KG1 (cell line): ENCODE measurements around the gene FAM53A.

Experiments used
- DNase-seq: peaks from one replicate; lab custom pipeline; 2025; lab: John Stamatoyannopoulos, UW

FAM53A gene

DNA sequence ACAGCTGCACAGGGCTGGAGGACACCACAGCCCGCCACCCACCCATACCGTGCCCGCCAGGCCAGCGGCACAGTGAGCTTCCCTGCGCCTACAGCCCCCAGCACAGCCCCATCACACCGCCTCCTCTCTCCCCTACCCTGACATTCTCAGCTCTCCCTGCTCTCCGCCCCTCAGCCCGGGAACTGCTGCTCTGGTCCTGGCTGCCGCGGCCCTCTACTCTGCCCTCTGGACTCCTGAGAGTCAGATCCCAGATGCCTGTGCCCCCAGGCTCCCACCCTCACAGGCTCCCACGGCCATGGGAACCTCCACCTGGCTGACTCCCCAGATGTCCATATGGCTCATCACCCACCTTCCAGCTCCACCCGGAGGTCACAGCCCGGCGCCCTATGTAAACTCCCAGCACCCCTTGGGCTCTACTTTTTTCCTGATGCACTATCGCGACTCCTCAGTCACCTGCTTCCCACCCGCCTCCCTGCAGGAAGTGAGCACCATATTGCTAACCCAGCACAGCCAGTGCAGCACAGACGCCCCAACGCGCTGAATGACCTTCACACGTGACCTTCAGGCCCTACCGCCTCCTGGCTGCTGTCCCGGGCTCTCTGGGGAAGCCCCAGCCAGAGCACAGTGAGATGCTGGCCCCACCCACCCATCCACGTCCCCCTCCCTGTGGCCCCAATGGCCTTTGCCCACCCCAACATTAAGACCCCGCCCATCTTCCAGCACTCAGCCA is 23.0 kb downstream of the FAM53A start:
- no peak for DNase-seq

DNA sequence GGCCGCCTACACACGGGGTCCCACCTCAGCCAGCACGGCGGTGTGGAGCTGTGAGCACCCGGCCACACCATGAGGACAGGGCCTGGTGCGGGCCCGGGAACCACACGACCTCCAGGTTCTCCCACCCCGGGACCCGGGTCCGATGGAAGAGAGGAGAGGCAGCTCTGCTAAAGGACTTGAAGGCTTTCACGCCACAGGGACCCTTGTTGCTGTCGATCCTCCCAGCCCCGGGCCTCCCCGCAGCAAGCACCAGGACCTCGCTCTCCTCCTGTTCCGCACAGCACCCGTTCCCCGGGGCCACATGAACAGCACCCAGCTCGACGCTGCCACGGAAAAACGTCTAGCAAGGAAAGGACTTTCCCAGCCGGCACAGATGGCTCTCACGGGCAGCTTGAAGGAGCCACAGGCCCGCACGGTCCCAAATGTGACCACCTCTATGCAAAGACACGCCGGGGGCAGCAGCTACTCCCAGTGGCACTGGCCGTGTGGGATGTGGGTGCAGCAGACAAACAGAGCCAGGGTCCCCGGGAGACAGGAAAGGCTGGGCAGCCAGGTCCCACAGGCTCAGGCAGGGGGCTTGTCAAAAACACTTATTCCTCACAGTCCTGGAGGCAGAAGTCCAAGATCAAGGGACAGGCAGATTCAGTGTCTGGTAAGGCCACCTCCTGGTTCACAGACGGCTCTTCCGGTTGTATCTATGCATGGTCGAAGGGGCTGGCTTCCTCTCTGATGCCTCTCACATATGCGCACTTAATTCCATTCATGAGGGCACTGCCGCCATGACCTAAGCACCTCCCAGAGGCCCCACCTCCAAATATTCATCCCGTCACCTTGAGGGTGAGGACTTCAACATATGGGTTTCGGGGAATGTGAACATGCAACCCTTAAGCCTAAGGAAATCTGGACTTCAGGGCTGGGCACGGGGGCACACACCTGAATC is 24.7 kb downstream of the FAM53A start:
- no peak for DNase-seq

- DNase-seq = no peak
Observed at GRCh38 chr4:1658581-1658980, 25.5 kb downstream of the FAM53A start.

- DNase-seq = no peak
Observed at GRCh38 chr4:1658146-1658545, 26.0 kb downstream of the FAM53A start.

DNA sequence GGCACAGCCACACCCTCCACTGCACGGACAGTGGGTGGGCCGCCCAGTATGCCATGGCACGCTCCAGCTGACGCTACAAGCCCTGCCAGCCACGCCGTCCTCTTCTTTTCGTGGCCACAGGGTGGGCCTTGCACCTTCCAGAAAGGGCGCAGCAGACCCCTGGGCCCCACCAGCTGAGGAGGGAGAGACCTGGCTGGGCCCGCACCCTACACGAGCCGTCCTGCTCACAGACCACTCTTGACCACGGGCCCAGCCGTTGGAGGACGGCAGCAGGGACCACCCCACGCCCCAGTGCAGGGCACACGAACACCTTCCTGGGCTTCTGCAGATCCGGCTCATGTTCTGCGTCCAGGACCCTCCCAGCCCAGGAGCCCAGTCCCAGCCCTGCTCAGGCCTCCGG is 27.1 kb downstream of the FAM53A start:
- no peak for DNase-seq

DNA sequence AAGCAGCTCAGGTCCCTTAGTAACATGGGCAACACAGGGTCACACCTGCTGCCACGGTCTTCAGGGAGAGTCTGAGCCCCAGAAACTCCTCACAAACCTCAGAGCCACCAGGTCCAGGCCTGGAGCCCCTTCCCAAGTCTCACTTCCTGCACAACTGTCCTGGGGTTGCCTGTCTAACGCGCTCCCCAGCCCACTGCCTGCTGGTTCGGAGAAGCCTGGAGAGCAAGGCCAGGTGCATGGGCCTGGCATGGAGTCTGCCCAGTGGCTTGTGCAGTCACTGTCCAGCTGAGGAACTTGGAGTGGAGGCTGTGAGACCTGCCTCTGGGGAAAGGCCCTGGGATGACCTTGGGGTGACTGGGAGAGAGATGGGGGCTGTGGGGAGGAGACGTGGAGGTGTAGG is 28.0 kb downstream of the FAM53A start:
- no peak for DNase-seq

DNA sequence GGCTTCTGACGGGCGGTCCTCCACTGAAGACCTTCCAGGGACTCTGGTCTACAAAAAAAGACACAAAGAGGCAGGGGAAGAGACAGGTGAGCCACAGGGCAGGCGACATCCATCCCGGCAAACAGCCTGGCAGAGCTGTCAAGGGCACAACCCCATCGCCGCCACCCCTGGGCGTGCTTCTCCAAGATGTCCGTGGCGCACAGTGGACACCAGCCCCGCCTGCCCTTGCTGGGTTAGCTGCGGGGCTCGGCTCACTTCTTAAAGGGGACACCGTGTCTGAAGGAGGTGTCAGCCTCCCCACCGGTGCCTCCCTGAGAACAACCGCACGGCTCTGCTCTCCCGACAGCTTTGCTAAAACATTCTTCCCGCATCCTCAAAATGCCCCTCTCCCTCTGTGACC is 28.4 kb downstream of the FAM53A start:
- no peak for DNase-seq

GRCh38 chr4:1655081-1655480 is 29.0 kb downstream of the FAM53A start:
- no peak for DNase-seq

GRCh38 chr4:1654216-1654955 is 29.7 kb downstream of the FAM53A start:
- DNase-seq = no peak

DNA sequence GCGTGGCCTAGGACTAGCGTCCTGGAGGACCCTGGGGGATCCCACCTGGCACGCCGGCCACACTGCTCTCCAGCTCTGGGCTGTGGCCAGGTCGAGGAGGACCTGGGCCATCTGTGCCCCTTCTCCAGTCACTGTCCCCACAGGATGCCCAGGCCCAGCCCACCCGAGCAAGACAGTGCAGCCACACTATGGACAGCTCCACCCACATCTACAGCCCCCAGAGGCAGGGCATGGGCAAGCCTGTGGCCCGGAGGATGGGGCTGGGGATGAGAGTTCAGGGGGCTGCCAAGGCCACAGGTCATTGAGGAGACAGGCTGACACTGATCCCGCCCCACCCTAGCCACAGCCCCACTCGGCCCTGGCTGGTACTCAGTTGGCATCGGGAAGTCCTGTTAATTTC is 30.3 kb downstream of the FAM53A start:
- no peak for DNase-seq

DNA sequence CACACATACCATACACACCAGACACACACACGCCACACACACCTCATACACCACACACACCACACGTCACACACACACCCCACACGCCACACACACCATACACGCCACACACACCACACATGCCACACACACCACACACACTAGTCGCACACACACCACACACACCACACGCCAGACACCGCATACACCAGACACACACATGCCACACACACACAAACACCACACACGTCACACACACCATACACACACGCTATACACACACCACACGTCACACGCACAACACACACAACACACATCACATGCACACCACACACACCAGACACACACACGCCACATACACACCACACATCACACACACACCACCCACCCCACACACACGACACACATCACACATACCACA is 32.0 kb downstream of the FAM53A start:
- DNase-seq = no peak

DNA sequence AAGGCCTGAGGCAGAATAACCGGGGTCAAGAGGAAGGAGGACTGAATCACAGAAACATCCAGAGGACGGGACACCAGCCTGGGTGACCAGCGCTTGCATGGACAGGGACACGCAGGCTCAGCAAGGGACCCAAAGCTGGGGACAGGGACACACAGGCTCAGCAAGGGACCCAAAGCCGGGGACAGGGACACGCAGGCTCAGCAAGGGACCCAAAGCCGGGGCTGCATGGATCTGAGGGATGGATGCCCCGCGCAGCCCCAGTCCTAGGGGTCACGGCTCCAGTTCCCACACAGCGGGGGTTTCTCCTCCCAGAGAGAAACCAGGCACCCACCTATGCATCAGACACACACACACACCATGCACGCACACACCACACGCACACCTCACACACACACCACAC is 32.5 kb downstream of the FAM53A start:
- DNase-seq = no peak

GRCh38 chr4:1648962-1649361 is 35.2 kb downstream of the FAM53A start:
- DNase-seq = no peak

DNA sequence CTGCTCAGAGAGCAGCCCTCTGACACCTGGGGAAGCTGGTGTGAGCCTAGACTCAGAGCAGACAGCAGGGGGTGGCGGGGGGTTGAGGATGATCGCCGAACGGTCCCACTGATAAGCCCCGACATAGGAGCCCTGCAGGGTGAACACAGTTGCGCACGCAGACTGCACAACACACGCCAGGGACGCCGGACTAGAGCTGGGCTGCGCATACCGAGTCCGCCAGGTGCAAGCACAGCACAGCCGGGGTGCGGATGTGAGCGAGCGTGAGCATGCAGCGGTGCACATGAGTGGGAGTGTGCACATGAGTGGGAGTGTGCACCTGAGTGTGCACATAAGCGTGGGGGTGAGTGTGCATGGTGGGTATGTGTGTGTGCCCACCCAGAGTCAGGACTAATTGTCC is 36.7 kb downstream of the FAM53A start:
- DNase-seq = no peak

GRCh38 chr4:1646690-1647089 is 37.4 kb downstream of the FAM53A start:
- no peak for DNase-seq

DNA sequence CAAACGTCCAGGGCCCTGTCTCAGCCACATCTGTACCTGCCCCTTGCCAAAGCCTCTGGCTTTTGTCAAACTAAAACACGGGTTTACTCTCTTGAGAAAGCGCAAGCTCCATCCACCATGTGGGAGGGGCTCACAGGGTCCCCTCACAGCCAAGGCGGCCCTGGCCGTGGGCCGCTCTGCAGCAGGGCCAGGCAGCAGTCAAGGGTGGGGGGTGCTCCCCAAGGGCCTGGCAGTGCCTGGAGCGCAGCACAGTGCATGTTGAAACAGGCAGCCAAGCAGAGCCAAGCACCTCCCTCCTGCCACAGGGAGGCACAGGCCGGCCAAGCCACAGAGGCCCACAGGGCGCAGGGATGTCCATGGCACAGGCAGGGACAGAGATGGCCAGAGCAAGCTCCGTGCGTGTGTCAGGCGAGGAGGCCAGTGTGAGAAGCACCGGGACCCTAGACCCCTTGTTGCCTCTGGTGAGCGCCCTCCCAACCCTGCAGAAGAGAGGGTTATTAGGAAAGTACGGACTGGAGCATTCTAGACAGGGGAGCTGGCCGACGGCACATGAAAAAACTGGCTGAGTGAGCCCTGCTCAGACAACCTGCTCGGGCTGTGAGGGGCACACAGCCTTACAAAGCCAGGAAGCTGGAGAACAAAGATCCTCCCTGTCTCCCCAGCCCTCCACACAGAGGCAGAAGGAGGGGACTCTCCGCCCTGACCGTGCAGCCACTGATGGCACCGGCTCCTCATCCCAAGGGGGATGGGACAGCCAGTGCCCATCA is 39.0 kb downstream of the FAM53A start:
- no peak for DNase-seq

DNA sequence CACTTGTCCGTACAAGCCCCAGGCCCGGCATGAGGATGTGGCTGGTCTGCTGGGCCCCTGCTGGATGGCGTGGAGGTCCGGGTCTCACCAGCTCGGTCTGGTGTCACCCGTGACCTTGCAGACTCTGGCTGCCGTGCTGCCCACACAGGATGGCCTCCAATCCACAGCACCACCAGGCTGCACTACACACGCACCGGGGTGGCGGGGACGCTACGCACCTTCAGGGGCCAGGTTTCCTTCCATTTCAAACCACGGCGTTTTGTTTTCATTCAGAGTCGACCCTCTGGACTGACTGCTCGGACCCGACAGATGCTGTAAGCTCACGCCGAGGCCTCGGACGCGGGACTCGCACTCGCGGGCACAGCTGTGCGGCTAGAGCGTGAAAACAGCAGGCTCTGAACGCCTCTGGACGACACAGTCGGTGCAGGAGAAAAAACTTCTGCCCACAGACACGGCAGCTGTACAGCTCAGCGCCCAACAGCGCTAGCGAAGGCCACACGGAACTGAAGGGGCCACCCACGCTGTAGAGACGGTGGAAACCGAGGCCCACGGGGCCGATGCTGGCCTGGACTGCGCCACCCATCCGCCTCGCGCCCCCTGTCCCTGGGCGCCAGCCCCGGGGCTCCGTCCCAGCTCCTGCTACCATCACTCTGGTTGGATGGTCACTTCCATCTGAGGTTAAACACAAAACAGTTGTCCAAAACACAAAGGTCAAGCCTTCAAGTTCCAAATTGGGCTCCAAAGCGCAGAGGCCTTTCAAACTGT is 40.0 kb downstream of the FAM53A start:
- DNase-seq = no peak

DNA sequence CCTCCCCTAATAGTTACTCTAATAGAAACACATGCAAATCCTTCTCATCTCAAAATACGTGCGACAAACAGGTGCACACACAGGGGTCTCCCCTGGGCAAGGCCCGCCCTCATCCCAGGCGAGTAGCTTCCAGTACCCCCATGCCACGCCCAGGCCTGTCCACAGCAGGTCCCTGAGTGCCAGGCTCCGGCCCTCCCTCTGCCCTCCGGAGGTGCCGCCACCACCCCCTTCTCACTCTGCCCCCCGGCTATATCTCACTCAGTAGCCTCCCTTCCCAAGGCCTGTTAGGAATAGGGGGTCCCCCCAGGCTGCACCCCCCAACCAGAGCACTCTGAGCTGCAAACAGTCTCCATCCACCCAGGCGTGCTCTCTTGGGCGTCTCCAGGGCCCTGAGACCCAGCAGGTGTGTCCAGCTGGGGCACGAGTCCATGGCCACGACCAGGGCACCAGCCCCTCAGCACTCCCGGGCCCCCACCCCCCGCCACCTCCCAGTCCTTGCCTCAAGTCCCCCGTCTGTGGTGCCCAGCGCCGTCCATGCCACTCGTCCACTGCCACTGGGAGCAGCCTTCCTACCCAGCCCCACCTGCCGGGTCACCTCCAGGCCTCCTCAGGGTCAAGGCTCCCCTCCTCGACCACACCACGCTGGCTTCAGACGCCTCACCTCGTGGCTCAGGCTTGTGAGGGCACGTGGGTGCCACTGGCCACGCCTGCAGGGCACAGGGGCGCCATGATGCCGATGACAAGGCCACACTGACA is 41.7 kb downstream of the FAM53A start:
- DNase-seq = no peak

DNA sequence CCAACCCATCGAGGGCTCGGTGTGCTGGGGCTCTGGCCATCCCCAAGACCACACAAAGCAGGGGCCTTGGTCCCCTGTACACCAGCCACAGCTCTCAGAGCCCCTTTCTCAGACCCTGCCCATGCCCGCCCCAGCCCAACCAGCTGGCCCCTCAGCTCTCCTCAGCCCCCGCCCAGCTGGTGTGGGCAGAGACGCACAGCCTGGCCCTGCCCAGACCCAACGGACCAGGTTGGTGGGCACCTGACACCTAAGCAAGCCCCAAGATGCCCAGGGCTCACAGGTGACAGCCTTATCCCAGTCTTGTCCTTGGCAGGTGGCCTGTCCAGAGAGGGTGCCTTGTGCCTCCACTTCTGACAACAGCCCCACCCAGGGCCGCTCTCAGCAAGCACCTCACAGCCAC is 42.4 kb downstream of the FAM53A start:
- no peak for DNase-seq
